Peyer's patch (tissue), 4 donors: ENCODE data around the gene PPAT.

ENCODE experiments used
- POLR2A ChIP-seq, 2 donors: fragments of 450-650 bp; IDR thresholded peaks; one replicate each; pipeline ENCODE4 v1.5.1; 2017; ENCODE audit warnings: antibody characterized with exemption in 2 of 2, mild to moderate bottlenecking in 2 of 2, moderate library complexity in 2 of 2
- TF ChIP-seq, protein P1 (sequence below), 6 experiments: fragments of 450-650 bp in 4 of 6; fragments of 200-600 bp in 2 of 6; sonication (generic) in 1 of 6; IDR thresholded peaks; one replicate each; pipeline ENCODE4 v1.5.1; 2017 to 2019; ENCODE audit warnings: antibody characterized with exemption in 6 of 6, mild to moderate bottlenecking in 3 of 6, moderate library complexity in 1 of 6

DNA sequence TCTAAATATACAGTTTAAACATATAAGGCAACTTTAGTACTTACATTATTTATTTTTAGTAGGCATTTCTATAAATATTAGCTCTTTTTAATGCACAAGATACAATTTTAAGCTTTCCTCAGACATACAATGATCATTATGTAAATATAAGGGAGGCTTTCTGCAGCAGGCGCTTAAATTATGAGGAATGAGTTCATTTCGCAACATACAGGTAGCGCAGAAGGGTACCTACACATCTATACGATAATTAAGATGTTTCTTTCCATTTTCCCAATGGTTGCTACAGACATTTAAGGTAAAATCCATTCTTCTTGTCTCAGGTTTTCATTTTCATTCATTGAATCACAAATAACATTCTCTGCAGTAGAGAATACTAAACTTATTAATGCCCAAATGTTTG lies 49.3 kb downstream of the PPAT start:
- TF ChIP-seq, protein P1, sequence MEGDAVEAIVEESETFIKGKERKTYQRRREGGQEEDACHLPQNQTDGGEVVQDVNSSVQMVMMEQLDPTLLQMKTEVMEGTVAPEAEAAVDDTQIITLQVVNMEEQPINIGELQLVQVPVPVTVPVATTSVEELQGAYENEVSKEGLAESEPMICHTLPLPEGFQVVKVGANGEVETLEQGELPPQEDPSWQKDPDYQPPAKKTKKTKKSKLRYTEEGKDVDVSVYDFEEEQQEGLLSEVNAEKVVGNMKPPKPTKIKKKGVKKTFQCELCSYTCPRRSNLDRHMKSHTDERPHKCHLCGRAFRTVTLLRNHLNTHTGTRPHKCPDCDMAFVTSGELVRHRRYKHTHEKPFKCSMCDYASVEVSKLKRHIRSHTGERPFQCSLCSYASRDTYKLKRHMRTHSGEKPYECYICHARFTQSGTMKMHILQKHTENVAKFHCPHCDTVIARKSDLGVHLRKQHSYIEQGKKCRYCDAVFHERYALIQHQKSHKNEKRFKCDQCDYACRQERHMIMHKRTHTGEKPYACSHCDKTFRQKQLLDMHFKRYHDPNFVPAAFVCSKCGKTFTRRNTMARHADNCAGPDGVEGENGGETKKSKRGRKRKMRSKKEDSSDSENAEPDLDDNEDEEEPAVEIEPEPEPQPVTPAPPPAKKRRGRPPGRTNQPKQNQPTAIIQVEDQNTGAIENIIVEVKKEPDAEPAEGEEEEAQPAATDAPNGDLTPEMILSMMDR (IDR thresholded peaks at IDR 0.05): no peak
- no peak for TF ChIP-seq POLR2A (IDR thresholded peaks at IDR 0.05)
